ENCODE measurements around the gene CHMP5. TPM values are rescaled to one million over a fixed set of nuclear protein-coding genes. Genes with fewer than 3 reads are reported as not detected.

Gene CHMP5
- total RNA-seq, 1 donor from 2014 or later: 80.9 TPM

DNA sequence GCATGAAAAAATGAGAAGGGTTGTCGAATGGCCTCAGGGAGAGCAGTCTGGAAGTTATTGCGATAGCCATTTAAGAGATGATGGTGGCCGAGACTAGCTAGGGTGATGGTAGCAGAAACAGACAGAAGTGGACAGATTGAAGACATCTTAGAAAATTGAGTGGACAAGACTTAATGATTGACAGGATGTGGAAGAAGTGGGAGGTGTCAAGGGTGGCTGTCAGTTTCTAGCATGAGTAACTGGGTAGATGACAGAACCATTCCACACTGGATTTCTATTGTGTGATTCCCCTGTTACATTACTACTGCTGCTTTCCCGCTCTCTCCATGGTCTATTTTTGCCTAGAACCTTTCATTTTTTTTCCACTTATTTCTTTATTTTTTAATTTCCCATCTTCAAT lies 12.6 kb downstream of the CHMP5 start:
- ATAC-seq (no peak), DNase-seq (no peak)
- H3K27me3 ChIP-seq (ENCODE audit: low read depth): no peaks in the 10 kb centered on the region
- H3K27ac ChIP-seq: no peak overlapping the region
- no peak for TF ChIP-seq CTCF (IDR thresholded peaks at IDR 0.05)
- no peaks in the 10 kb centered on the region for H3K4me1 ChIP-seq
- peaks cover 100% of the 10 kb centered on the region for H3K36me3 ChIP-seq
- H3K9me3 ChIP-seq: no peaks in the 10 kb centered on the region
- intact Hi-C loops (cut with DNase I): no loop called here
- no peak overlapping the region for H3K4me3 ChIP-seq

DNA sequence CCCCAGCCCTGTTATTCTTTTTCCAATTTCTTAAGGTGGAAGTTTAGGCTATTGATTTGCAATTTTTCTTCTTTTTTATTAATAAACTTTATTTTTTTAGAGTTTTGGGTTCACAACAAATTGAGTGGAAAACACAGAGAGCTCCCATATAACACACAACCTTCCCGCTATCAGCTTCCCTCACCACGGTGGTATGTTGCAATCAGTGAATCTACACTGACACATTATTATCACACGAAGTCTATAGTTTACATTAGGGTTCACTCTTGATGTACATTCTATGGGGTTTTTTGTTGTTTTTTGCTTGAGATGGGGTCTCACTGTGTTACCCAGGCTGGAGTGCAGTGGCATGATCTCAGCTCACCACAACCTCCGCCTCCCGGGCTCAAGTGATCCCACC lies 20.7 kb downstream of the CHMP5 start:
- Histone ChIP-seq H3K4me1 (peaks cover 21% of the 10 kb centered on the region), H3K9me3 (no peaks in the 10 kb centered on the region), H3K27me3 (ENCODE audit: low read depth) (no peaks in the 10 kb centered on the region), H3K27ac (no peak overlapping the region), H3K4me3 (no peak overlapping the region), H3K36me3 (peaks cover 43% of the 10 kb centered on the region)
- DNase-seq (no peak), ATAC-seq (no peak)
- intact Hi-C loops (cut with DNase I): no loop called here
- no peak for TF ChIP-seq CTCF (IDR thresholded peaks at IDR 0.05)

DNA sequence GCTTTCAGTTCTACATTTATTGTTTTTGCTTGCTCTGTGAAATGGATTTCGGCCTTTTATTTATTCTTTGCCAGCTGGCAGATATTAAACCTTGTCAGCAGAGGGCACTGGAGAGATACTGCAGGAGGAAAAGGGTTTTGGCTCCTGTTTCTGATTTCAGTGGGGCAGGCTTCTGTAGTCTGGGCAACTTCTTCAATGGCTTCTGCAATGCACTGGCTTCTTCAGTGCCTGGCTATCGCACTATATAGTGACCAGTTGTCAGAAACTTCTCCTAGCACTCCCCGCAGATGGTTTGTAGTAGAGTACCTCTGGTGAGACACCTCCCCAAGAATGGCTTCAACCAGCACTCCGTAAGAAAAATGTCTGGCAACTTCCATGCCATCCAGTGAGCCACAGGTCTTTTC lies 22.2 kb downstream of the CHMP5 start:
- DNase-seq: no peak
- Histone ChIP-seq H3K36me3 (peaks cover 32% of the 10 kb centered on the region), H3K4me3 (no peak overlapping the region), H3K9me3 (no peaks in the 10 kb centered on the region), H3K27ac (peak overlapping the region; percentile 2), H3K27me3 (ENCODE audit: low read depth) (no peaks in the 10 kb centered on the region), H3K4me1 (peaks cover 34% of the 10 kb centered on the region)
- intact Hi-C loops (cut with DNase I): no loop called here
- TF ChIP-seq CTCF (IDR thresholded peaks at IDR 0.05): peak; percentile 72
- ATAC-seq: no peak

DNA sequence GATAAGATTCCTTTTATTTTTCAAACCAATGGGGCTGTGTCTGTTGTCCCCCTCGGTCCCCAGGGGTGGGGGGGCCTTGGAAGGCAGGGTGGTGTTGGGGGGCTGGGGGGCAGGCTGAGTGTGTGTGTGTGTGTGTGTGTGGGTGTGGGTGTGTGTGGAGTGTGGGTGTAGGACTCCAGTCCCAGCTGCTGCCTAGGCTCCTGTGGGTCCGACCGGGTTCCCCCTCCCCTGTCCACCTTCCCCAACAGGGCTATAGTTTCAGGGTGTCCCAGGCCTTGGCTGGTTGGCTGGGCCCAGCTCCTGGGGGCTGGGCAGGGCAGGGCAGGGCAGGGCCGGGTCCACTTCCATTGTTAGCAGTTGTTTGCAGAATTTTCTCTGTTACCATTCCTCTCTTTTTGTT lies 23.4 kb downstream of the CHMP5 start:
- DNase-seq (no peak), ATAC-seq (no peak)
- no peak overlapping the region for H3K4me3 ChIP-seq
- peaks cover 25% of the 10 kb centered on the region for H3K36me3 ChIP-seq
- H3K9me3 ChIP-seq: no peaks in the 10 kb centered on the region
- no peaks in the 10 kb centered on the region for H3K27me3 ChIP-seq (ENCODE audit: low read depth)
- H3K4me1 ChIP-seq: peaks cover 46% of the 10 kb centered on the region
- TF ChIP-seq CTCF (IDR thresholded peaks at IDR 0.05): no peak
- intact Hi-C loops (cut with DNase I): no loop called here
- H3K27ac ChIP-seq: peak overlapping the region; percentile 100

DNA sequence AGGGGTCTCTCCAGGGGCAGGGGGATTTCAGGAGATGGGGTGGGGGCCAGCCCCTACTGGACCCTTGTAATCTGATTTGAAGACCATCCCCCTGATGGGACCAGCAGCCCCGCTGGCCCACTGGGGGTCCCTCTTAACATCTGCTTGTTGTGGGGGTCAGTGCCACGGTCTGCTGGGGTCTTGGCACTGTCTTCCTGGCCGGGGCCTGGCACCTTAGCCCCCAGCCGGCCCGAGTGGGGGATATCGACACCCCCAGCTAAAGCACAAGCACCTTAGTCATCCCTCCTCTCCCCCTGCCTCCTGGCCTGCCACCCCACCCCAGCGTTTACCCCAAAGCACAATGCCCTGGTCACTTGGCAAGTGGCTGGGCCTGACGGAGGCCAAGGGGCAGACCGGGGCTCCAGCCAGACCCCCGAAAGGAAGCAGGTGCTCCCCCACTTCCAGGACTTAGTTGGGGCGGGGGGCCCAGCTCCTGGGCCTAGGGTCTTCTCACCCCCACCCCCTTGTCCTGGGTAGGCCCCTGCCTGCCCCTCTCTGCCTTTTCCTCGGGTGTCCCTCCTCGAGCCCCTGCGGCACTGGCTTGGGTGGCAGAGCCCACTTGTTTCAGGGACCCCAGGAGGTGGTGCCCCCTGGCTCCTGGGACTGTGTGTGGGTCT lies 24.1 kb downstream of the CHMP5 start:
- no peaks in the 10 kb centered on the region for H3K9me3 ChIP-seq
- peak overlapping the region; percentile 89 for H3K4me3 ChIP-seq
- peaks cover 52% of the 10 kb centered on the region for H3K4me1 ChIP-seq
- H3K27ac ChIP-seq: peak overlapping the region; percentile 100
- ATAC-seq (no peak), DNase-seq (no peak)
- intact Hi-C loops (cut with DNase I): no loop called here
- TF ChIP-seq CTCF (IDR thresholded peaks at IDR 0.05): no peak
- peaks cover 18% of the 10 kb centered on the region for H3K36me3 ChIP-seq
- no peaks in the 10 kb centered on the region for H3K27me3 ChIP-seq (ENCODE audit: low read depth)
